HEK293T (cell line): ENCODE results near the gene SLC17A4.

Experiments used
- CTCF ChIA-PET: fragments of 350-600 bp; formaldehyde crosslinking; extraction: SDS; loops from one replicate; lab custom pipeline; 2021; ENCODE audit warnings: antibody characterized with exemption, inconsistent platforms; lab: Yijun Ruan, JAX
- POLR2A ChIA-PET: fragments of 350-600 bp; formaldehyde crosslinking; extraction: SDS; loops from one replicate; lab custom pipeline; 2020; ENCODE audit warnings: antibody characterized with exemption, inconsistent platforms; lab: Yijun Ruan, JAX
- DNase-seq: peaks from one replicate; pipeline ENCODE4 v3.0.0; 2012; ENCODE audit warnings: mixed read lengths; ENCODE audit errors: extremely low spot score
- ARNT ChIP-seq: fragments of 450-650 bp; IDR thresholded peaks from 2 replicates; pipeline ENCODE4 v1.6.1; 2017; ENCODE audit warnings: mild to moderate bottlenecking
- BHLHE40 ChIP-seq: fragments of 450-650 bp; IDR thresholded peaks from 2 replicates; pipeline ENCODE4 v1.6.1; 2016; ENCODE audit warnings: mild to moderate bottlenecking, moderate library complexity, borderline replicate concordance
- CTBP1 ChIP-seq: fragments of 450-650 bp; IDR thresholded peaks from 2 replicates; pipeline ENCODE4 v1.6.1; 2016; ENCODE audit warnings: borderline replicate concordance
- ELF4 ChIP-seq: fragments of 450-650 bp; IDR thresholded peaks from 2 replicates; pipeline ENCODE4 v1.6.1; 2017; ENCODE audit warnings: antibody characterized with exemption
- FOXA1 ChIP-seq: fragments of 450-650 bp; IDR thresholded peaks from 2 replicates; pipeline ENCODE4 v1.6.1; 2016; ENCODE audit warnings: mild to moderate bottlenecking
- FOXK2 ChIP-seq: fragments of 450-650 bp; IDR thresholded peaks from 2 replicates; pipeline ENCODE4 v1.6.1; 2016; ENCODE audit warnings: mild to moderate bottlenecking
- FOXM1 ChIP-seq: fragments of 450-650 bp; IDR thresholded peaks from 2 replicates; pipeline ENCODE4 v1.6.1; 2017; ENCODE audit warnings: mild to moderate bottlenecking, borderline replicate concordance
- HDGF ChIP-seq: fragments of 450-650 bp; IDR thresholded peaks from 2 replicates; pipeline ENCODE4 v1.6.1; 2017; ENCODE audit warnings: antibody characterized with exemption, borderline replicate concordance
- L3MBTL2 ChIP-seq: fragments of 450-650 bp; conservative IDR thresholded peaks from 2 replicates; pipeline ENCODE4 v1.6.1; 2016; ENCODE audit warnings: mild to moderate bottlenecking
- LEF1 ChIP-seq: fragments of 450-650 bp; IDR thresholded peaks from 2 replicates; pipeline ENCODE4 v1.6.1; 2017; ENCODE audit warnings: mild to moderate bottlenecking, borderline replicate concordance
- NFRKB ChIP-seq: fragments of 450-650 bp; IDR thresholded peaks from 2 replicates; pipeline ENCODE4 v1.6.1; 2016; ENCODE audit warnings: mild to moderate bottlenecking, moderate library complexity
- SP1 ChIP-seq: fragments of 450-650 bp; IDR thresholded peaks from 2 replicates; pipeline ENCODE4 v1.6.1; 2017
- SUZ12 ChIP-seq: fragments of 450-650 bp; IDR thresholded peaks from 2 replicates; pipeline ENCODE4 v1.6.1; 2016; ENCODE audit warnings: mild to moderate bottlenecking
- TARDBP ChIP-seq: fragments of 450-650 bp; IDR thresholded peaks from 2 replicates; pipeline ENCODE4 v1.6.1; 2016
- ZNF384 ChIP-seq: fragments of 450-650 bp; IDR thresholded peaks from 2 replicates; pipeline ENCODE4 v1.6.1; 2016
- TF ChIP-seq, protein P1 (sequence below): fragments of 450-650 bp; IDR thresholded peaks from 2 replicates; pipeline ENCODE4 v1.6.1; 2016

SLC17A4 gene

GRCh38 chr6:25801436-25801835 is 46.9 kb downstream of the SLC17A4 start:
- ChIA-PET POLR2A (no interaction called here), CTCF (interaction anchor here (1.3 kb wide), 1 partner anchor 14 kb away, joined by 3 read pairs; no protein-coding TSS in a partner anchor)
- DNase-seq: no peak
- TF ChIP-seq ZNF384: no peak
- TF ChIP-seq TARDBP: no peak
- no peak for TF ChIP-seq LEF1
- TF ChIP-seq FOXA1: no peak
- TF ChIP-seq HDGF: no peak
- no peak for TF ChIP-seq L3MBTL2
- TF ChIP-seq NFRKB: no peak
- no peak for TF ChIP-seq FOXK2
- no peak for TF ChIP-seq SUZ12
- no peak for TF ChIP-seq CTBP1
- TF ChIP-seq, protein P1, sequence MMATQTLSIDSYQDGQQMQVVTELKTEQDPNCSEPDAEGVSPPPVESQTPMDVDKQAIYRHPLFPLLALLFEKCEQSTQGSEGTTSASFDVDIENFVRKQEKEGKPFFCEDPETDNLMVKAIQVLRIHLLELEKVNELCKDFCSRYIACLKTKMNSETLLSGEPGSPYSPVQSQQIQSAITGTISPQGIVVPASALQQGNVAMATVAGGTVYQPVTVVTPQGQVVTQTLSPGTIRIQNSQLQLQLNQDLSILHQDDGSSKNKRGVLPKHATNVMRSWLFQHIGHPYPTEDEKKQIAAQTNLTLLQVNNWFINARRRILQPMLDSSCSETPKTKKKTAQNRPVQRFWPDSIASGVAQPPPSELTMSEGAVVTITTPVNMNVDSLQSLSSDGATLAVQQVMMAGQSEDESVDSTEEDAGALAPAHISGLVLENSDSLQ: no peak
- TF ChIP-seq ELF4: no peak
- no peak for TF ChIP-seq BHLHE40
- no peak for TF ChIP-seq SP1
- TF ChIP-seq ARNT: no peak
- TF ChIP-seq FOXM1: no peak

GRCh38 chr6:25804804-25805203 is 50.3 kb downstream of the SLC17A4 start:
- no peak for DNase-seq
- ChIA-PET CTCF (no interaction called here), POLR2A (no interaction called here)
- TF ChIP-seq SP1: no peak
- no peak for TF ChIP-seq FOXM1
- no peak for TF ChIP-seq ZNF384
- TF ChIP-seq ELF4: no peak
- TF ChIP-seq L3MBTL2: no peak
- no peak for TF ChIP-seq ARNT
- no peak for TF ChIP-seq BHLHE40
- no peak for TF ChIP-seq TARDBP
- no peak for TF ChIP-seq FOXA1
- no peak for TF ChIP-seq CTBP1
- no peak for TF ChIP-seq FOXK2
- TF ChIP-seq HDGF: no peak
- TF ChIP-seq SUZ12: no peak

GRCh38 chr6:25815194-25815593 is 60.7 kb downstream of the SLC17A4 start:
- TF ChIP-seq FOXA1 (no peak), CTBP1 (no peak), ARNT (no peak), TARDBP (no peak), BHLHE40 (no peak), SP1 (no peak), SUZ12 (no peak), L3MBTL2 (no peak), NFRKB (no peak), ELF4 (no peak), LEF1 (no peak), FOXK2 (no peak), HDGF (no peak), ZNF384 (no peak), FOXM1 (no peak)
- TF ChIP-seq, protein P1: no peak
- DNase-seq: no peak
- POLR2A ChIA-PET: no interaction called here
- CTCF ChIA-PET: no interaction called here

GRCh38 chr6:25816252-25816651 is 61.7 kb downstream of the SLC17A4 start:
- ChIA-PET POLR2A (no interaction called here), CTCF (no interaction called here)
- DNase-seq: no peak
- no peak for TF ChIP-seq NFRKB
- TF ChIP-seq TARDBP: no peak
- no peak for TF ChIP-seq FOXA1
- TF ChIP-seq SP1: no peak
- TF ChIP-seq ELF4: no peak
- TF ChIP-seq FOXM1: no peak

DNA sequence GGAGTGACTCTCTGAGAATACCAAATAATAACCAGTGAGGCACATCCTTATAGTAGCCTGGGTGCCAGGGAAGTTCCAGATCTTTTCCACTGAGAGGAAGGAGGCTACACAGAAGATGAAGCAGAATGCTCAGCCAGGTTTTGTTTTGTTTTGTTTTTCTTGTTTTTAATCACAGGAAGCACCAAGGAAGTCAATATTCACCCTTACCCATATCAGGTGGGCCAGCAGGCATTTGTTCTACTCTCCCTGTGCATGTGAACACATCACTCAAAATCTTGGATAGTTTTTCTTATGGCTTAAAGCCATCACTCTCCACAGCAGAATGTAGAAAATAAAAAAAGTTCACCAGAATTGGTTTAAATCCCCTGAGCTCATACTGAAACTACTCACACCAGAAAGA is 66.8 kb downstream of the SLC17A4 start:
- TF ChIP-seq NFRKB (no peak), TARDBP (no peak), HDGF (no peak), ARNT (no peak), SUZ12 (no peak), CTBP1 (no peak), BHLHE40 (no peak)
- TF ChIP-seq, protein P1: no peak
- DNase-seq: no peak
- ChIA-PET POLR2A (no interaction called here), CTCF (no interaction called here)

GRCh38 chr6:25829375-25829774 is 74.8 kb downstream of the SLC17A4 start:
- no peak for TF ChIP-seq L3MBTL2
- no peak for TF ChIP-seq FOXA1
- TF ChIP-seq NFRKB: no peak
- no peak for TF ChIP-seq SP1
- no peak for TF ChIP-seq FOXM1
- no peak for TF ChIP-seq CTBP1
- no peak for TF ChIP-seq BHLHE40
- TF ChIP-seq ARNT: no peak
- no peak for TF ChIP-seq LEF1
- TF ChIP-seq ELF4: no peak
- TF ChIP-seq FOXK2: no peak
- no peak for TF ChIP-seq TARDBP
- TF ChIP-seq ZNF384: no peak
- TF ChIP-seq HDGF: no peak
- TF ChIP-seq SUZ12: no peak
- POLR2A ChIA-PET: no interaction called here
- CTCF ChIA-PET: no interaction called here
- no peak for DNase-seq
